Upper lobe of right lung (tissue), 1 donor: ENCODE data around the gene CPM. TPM values are rescaled to one million over a fixed set of nuclear protein-coding genes. Genes with fewer than 3 reads are reported as not detected.

ENCODE experiments used
- ATAC-seq: fragments of 200-7000 bp; cut with Tn5 transposase; one replicate; pipeline ENCODE4 v1.9.1; 2020; ENCODE audit warnings: mild to moderate bottlenecking, moderate library complexity
- DNase-seq: peaks from one replicate; pipeline ENCODE4 v3.0.0-alpha.2; 2020
- H3K27ac ChIP-seq: fragments of 200-600 bp; one replicate; pipeline ENCODE4 v1.8.0; 2022
- H3K27me3 ChIP-seq: fragments of 200-600 bp; one replicate; pipeline ENCODE4 v1.8.0; 2022; ENCODE audit warnings: mild to moderate bottlenecking
- H3K36me3 ChIP-seq: fragments of 200-600 bp; one replicate; pipeline ENCODE4 v1.8.0; 2022
- H3K4me1 ChIP-seq: fragments of 200-600 bp; one replicate; pipeline ENCODE4 v1.8.0; 2022
- H3K4me3 ChIP-seq: fragments of 200-600 bp; one replicate; pipeline ENCODE4 v1.8.0; 2022; ENCODE audit warnings: mild to moderate bottlenecking
- H3K9me3 ChIP-seq: fragments of 200-600 bp; one replicate; pipeline ENCODE4 v1.8.0; 2022
- intact Hi-C: fragments of 100-400 bp; cut with DNase I; formaldehyde crosslinking; loops from one replicate; pipeline ENCODE4 v1.11.0; 2022
- total RNA-seq: library from RNA; stranded (reverse); fragmentation: NEBNext Ultra II Directional; extraction: Animal tissue kit (Norgen Biotek cat#: 25700); gene quantifications from one replicate; pipeline ENCODE4 v1.2.1, GENCODE V29; 2021
- TF ChIP-seq, protein P1 (sequence below): fragments of 200-600 bp; IDR thresholded peaks from one replicate; pipeline ENCODE4 v1.8.0; 2022; ENCODE audit warnings: antibody characterized with exemption
- donor health status: DM: no; HTN: yes; CAD: no; lungs with severe emphysema.

The CPM gene
- total RNA-seq, 1 donor from 2014 or later = 165 TPM

- ATAC-seq = peak; percentile 44
- Histone ChIP-seq H3K27me3 (no peaks in the 10 kb centered on the region), H3K4me1 (no peaks in the 10 kb centered on the region), H3K36me3 (peaks cover 95% of the 10 kb centered on the region), H3K4me3 (no peak overlapping the region), H3K27ac (no peak overlapping the region), H3K9me3 (no peaks in the 10 kb centered on the region)
- intact Hi-C loops = no loop called here
- TF ChIP-seq, protein P1, sequence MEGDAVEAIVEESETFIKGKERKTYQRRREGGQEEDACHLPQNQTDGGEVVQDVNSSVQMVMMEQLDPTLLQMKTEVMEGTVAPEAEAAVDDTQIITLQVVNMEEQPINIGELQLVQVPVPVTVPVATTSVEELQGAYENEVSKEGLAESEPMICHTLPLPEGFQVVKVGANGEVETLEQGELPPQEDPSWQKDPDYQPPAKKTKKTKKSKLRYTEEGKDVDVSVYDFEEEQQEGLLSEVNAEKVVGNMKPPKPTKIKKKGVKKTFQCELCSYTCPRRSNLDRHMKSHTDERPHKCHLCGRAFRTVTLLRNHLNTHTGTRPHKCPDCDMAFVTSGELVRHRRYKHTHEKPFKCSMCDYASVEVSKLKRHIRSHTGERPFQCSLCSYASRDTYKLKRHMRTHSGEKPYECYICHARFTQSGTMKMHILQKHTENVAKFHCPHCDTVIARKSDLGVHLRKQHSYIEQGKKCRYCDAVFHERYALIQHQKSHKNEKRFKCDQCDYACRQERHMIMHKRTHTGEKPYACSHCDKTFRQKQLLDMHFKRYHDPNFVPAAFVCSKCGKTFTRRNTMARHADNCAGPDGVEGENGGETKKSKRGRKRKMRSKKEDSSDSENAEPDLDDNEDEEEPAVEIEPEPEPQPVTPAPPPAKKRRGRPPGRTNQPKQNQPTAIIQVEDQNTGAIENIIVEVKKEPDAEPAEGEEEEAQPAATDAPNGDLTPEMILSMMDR = no peak
- no peak for DNase-seq
These were observed 101.7 kb downstream of the CPM start for GRCh38 chr12:68831272-68831671.

GRCh38 chr12:68828672-68829068 lies 104.3 kb downstream of the CPM start:
- intact Hi-C loops = no loop called here
- TF ChIP-seq, protein P1 = no peak
- Histone ChIP-seq H3K36me3 (peaks cover 95% of the 10 kb centered on the region), H3K4me1 (no peaks in the 10 kb centered on the region), H3K9me3 (no peaks in the 10 kb centered on the region), H3K27ac (no peak overlapping the region), H3K4me3 (no peak overlapping the region), H3K27me3 (no peaks in the 10 kb centered on the region)
- no peak for ATAC-seq
- no peak for DNase-seq

- intact Hi-C loops = no loop called here
- no peak for DNase-seq
- Histone ChIP-seq H3K27me3 (no peaks in the 10 kb centered on the region), H3K27ac (no peak overlapping the region), H3K36me3 (peaks cover 96% of the 10 kb centered on the region), H3K9me3 (no peaks in the 10 kb centered on the region), H3K4me1 (no peaks in the 10 kb centered on the region), H3K4me3 (no peak overlapping the region)
- ATAC-seq = no peak
- TF ChIP-seq, protein P1 = no peak
These were observed 104.9 kb downstream of the CPM start for GRCh38 chr12:68827895-68828671.

GRCh38 chr12:68825569-68826217 lies 107.3 kb downstream of the CPM start:
- Histone ChIP-seq H3K36me3 (peaks cover 100% of the 10 kb centered on the region), H3K9me3 (no peaks in the 10 kb centered on the region), H3K4me3 (no peak overlapping the region), H3K27me3 (no peaks in the 10 kb centered on the region), H3K27ac (no peak overlapping the region), H3K4me1 (no peaks in the 10 kb centered on the region)
- intact Hi-C loops = no loop called here
- no peak for ATAC-seq
- TF ChIP-seq, protein P1 = no peak
- no peak for DNase-seq

GRCh38 chr12:68824597-68825250 lies 108.2 kb downstream of the CPM start:
- DNase-seq (no peak), ATAC-seq (no peak)
- Histone ChIP-seq H3K36me3 (peaks cover 100% of the 10 kb centered on the region), H3K4me1 (no peaks in the 10 kb centered on the region), H3K27me3 (no peaks in the 10 kb centered on the region), H3K9me3 (no peaks in the 10 kb centered on the region), H3K27ac (no peak overlapping the region), H3K4me3 (no peak overlapping the region)
- intact Hi-C loops = no loop called here
- TF ChIP-seq, protein P1 = no peak
